Glutamatergic neuron (in vitro differentiated cells): ENCODE measurements around the gene LCN10. TPM values are rescaled to one million over a fixed set of nuclear protein-coding genes. Genes with fewer than 3 reads are reported as not detected.

Experiments
- DNase-seq: peaks from one replicate; pipeline ENCODE4 v3.0.0; 2022
- H3K27ac Mint-ChIP-seq: one replicate; pipeline ENCODE4 v1.8.0; 2020; ENCODE audit warnings: mild to moderate bottlenecking, mixed read lengths, inconsistent platforms; ENCODE audit not compliant: unreplicated experiment
- H3K27me3 Mint-ChIP-seq: one replicate; pipeline ENCODE4 v1.8.0; 2020; ENCODE audit warnings: mild to moderate bottlenecking, moderate library complexity, mixed read lengths, inconsistent platforms; ENCODE audit not compliant: unreplicated experiment
- H3K36me3 Mint-ChIP-seq: one replicate; pipeline ENCODE4 v1.8.0; 2020; ENCODE audit warnings: mild to moderate bottlenecking, mixed read lengths, inconsistent platforms; ENCODE audit not compliant: unreplicated experiment
- H3K4me1 Mint-ChIP-seq: one replicate; pipeline ENCODE4 v1.8.0; 2020; ENCODE audit warnings: mild to moderate bottlenecking, low read depth, mixed read lengths, inconsistent platforms; ENCODE audit not compliant: unreplicated experiment
- H3K4me3 Mint-ChIP-seq: one replicate; pipeline ENCODE4 v1.8.0; 2020; ENCODE audit warnings: mild to moderate bottlenecking, mixed read lengths, inconsistent platforms; ENCODE audit not compliant: unreplicated experiment
- H3K9me3 Mint-ChIP-seq: one replicate; pipeline ENCODE4 v1.8.0; 2020; ENCODE audit warnings: mild to moderate bottlenecking, moderate library complexity, mixed read lengths, inconsistent platforms; ENCODE audit not compliant: unreplicated experiment
- CTCF ChIP-seq: fragments of 200-600 bp; sonication (generic); IDR thresholded peaks from one replicate; pipeline ENCODE4 v1.5.0; 2021; ENCODE audit not compliant: partially characterized antibody, unreplicated experiment
- total RNA-seq: library from RNA; stranded (reverse); fragmentation: NEBNext Ultra II Directional; extraction: Animal tissue kit (Norgen Biotek cat#: 25700); gene quantifications from one replicate; pipeline ENCODE4 v1.2.1, GENCODE V29; 2021; ENCODE audit not compliant: unreplicated experiment

The LCN10 gene
- total RNA-seq, 1 donor from 2014 or later, result not detected

GRCh38 chr9:136721339-136722092, 21.2 kb downstream of the LCN10 start:
- Mint-ChIP-seq H3K4me1 (peaks cover 12% of the 10 kb centered on the region), H3K4me3 (no peak overlapping the region), H3K27ac (no peak overlapping the region)

GRCh38 chr9:136720898-136721338, 21.8 kb downstream of the LCN10 start:
- TF ChIP-seq CTCF, result no peak
- no peak for DNase-seq
- Mint-ChIP-seq H3K27me3 (peaks cover 8% of the 10 kb centered on the region), H3K4me1 (peaks cover 7% of the 10 kb centered on the region), H3K36me3 (peaks cover 4% of the 10 kb centered on the region), H3K4me3 (no peak overlapping the region), H3K9me3 (peaks cover 6% of the 10 kb centered on the region), H3K27ac (no peak overlapping the region)

More at GRCh38 chr9:136721339-136722092, 21.2 kb downstream of the LCN10 start:
- no peak for TF ChIP-seq CTCF
- H3K27me3 Mint-ChIP-seq, result peaks cover 10% of the 10 kb centered on the region
- H3K9me3 Mint-ChIP-seq, result peaks cover 6% of the 10 kb centered on the region
- H3K36me3 Mint-ChIP-seq, result peaks cover 4% of the 10 kb centered on the region
- no peak for DNase-seq

- H3K27me3 Mint-ChIP-seq, result peaks cover 8% of the 10 kb centered on the region
- no peak for TF ChIP-seq CTCF
- H3K27ac Mint-ChIP-seq, result no peak overlapping the region
- DNase-seq, result no peak
- H3K4me1 Mint-ChIP-seq, result peaks cover 4% of the 10 kb centered on the region
- peaks cover 6% of the 10 kb centered on the region for H3K9me3 Mint-ChIP-seq
- H3K4me3 Mint-ChIP-seq, result no peak overlapping the region
- peaks cover 4% of the 10 kb centered on the region for H3K36me3 Mint-ChIP-seq
These were observed 22.4 kb downstream of the LCN10 start for GRCh38 chr9:136720251-136720897.

- Mint-ChIP-seq H3K9me3 (peaks cover 4% of the 10 kb centered on the region), H3K36me3 (peaks cover 2% of the 10 kb centered on the region), H3K4me3 (no peak overlapping the region), H3K27me3 (peaks cover 7% of the 10 kb centered on the region), H3K27ac (no peak overlapping the region), H3K4me1 (peaks cover 4% of the 10 kb centered on the region)
- no peak for TF ChIP-seq CTCF
- DNase-seq, result no peak
These were observed 23.4 kb downstream of the LCN10 start for GRCh38 chr9:136719195-136719880.
